Activated CD8-positive, alpha-beta memory T cell treated with anti-CD3 and anti-CD28 coated beads, Interleukin-2, amount 10 ng/mL, durations not matched to agents 7 days and 5 days (primary cell): ENCODE measurements around the gene CIART. TPM values are rescaled to one million over a fixed set of nuclear protein-coding genes. Genes with fewer than 3 reads are reported as not detected.
"Not testable (repeated sequence)": the region's sequence is repeated elsewhere in the genome, so short reads cannot be mapped to it uniquely, and the experiment has no call there.

Source experiments
- ATAC-seq: fragments of 150-1000 bp; cut with Tn5 transposase; one replicate; pipeline ENCODE4 v1.10.0; 2021; ENCODE audit warnings: moderate library complexity
- CTCF ChIA-PET: fragments of 350-600 bp; sonication (Branson Sonifier 250); formaldehyde crosslinking; loops from one replicate; lab custom pipeline; 2021; ENCODE audit warnings: antibody characterized with exemption; lab: Charles Lee
- DNase-seq: peaks from one replicate; pipeline ENCODE4 v3.0.0-alpha.2; 2020
- H3K27ac Mint-ChIP-seq: one replicate; pipeline ENCODE4 v1.8.0; 2021; ENCODE audit warnings: mild to moderate bottlenecking, mixed read lengths
- H3K27me3 Mint-ChIP-seq: one replicate; pipeline ENCODE4 v1.8.0; 2021; ENCODE audit warnings: mixed read lengths
- H3K36me3 Mint-ChIP-seq: one replicate; pipeline ENCODE4 v1.8.0; 2021; ENCODE audit warnings: mild to moderate bottlenecking, mixed read lengths
- H3K4me1 Mint-ChIP-seq: one replicate; pipeline ENCODE4 v1.8.0; 2021; ENCODE audit warnings: mixed read lengths
- H3K4me3 Mint-ChIP-seq: one replicate; pipeline ENCODE4 v1.8.0; 2021; ENCODE audit warnings: mild to moderate bottlenecking, moderate library complexity, mixed read lengths
- H3K9me3 Mint-ChIP-seq: one replicate; pipeline ENCODE4 v1.8.0; 2022; ENCODE audit warnings: low read depth, mixed read lengths
- total RNA-seq, 2 experiments: library from RNA; stranded (reverse); gene quantifications; one replicate each; pipeline ENCODE4 v1.2.3, GENCODE V29; 2021

CIART gene
- 1 to 10 TPM in 1 of 2 experiments, under 1 TPM in 1; 0.44 to 1.7 TPM for total RNA-seq

- H3K36me3 Mint-ChIP-seq: no peaks in the 10 kb centered on the region
- H3K9me3 Mint-ChIP-seq: no peaks in the 10 kb centered on the region
- CTCF ChIA-PET: interaction anchor here (1.0 to 9.7 kb wide), 7 partner anchors 13 to 280 kb away, joined by 3 to 89 read pairs (median 4); partner anchors contain the start of genes APH1A and CA14
These were observed at the start of gene CIART for GRCh38 chr1:150281758-150282557. Gene CIART, plus strand, starts transcription at chr1:150282554. Its CDS starts 714 bp downstream, at chr1:150283268.

GRCh38 chr1:150232921-150233320 is 49.4 kb upstream of the CIART start:
- peaks cover 27% of the 10 kb centered on the region for H3K4me1 Mint-ChIP-seq
- not testable (repeated sequence) for ATAC-seq, H3K27me3 Mint-ChIP-seq, DNase-seq, H3K9me3 Mint-ChIP-seq, H3K4me3 Mint-ChIP-seq, H3K27ac Mint-ChIP-seq
- peaks cover 34% of the 10 kb centered on the region for H3K36me3 Mint-ChIP-seq
- CTCF ChIA-PET: interaction anchor here (0.9 to 2.2 kb wide), 5 partner anchors 8 to 160 kb away, joined by 4 to 9 read pairs (median 6); no protein-coding TSS in a partner anchor

More at GRCh38 chr1:150281758-150282557, at the start of gene CIART:
- H3K27me3 Mint-ChIP-seq: peaks cover 7% of the 10 kb centered on the region
- ATAC-seq: peak; percentile 95
- peak within 1 kb of the TSS; percentile 81 for H3K4me3 Mint-ChIP-seq
- DNase-seq: peak; percentile 88
- peak within 1 kb of the TSS; percentile 71 for H3K27ac Mint-ChIP-seq
- peaks cover 23% of the 10 kb centered on the region for H3K4me1 Mint-ChIP-seq

GRCh38 chr1:150233359-150234308 is 48.7 kb upstream of the CIART start:
- CTCF ChIA-PET: interaction anchor here (0.7 to 2.2 kb wide), 6 partner anchors 8 to 651 kb away, joined by 3 to 9 read pairs (median 6); no protein-coding TSS in a partner anchor
- ATAC-seq (no peak), DNase-seq (peak; percentile 58)
- H3K9me3 Mint-ChIP-seq: no peaks in the 10 kb centered on the region
- H3K36me3 Mint-ChIP-seq: peaks cover 30% of the 10 kb centered on the region
- no peak overlapping the region for H3K4me3 Mint-ChIP-seq
- no peaks in the 10 kb centered on the region for H3K27me3 Mint-ChIP-seq
- no peak overlapping the region for H3K27ac Mint-ChIP-seq
- peaks cover 25% of the 10 kb centered on the region for H3K4me1 Mint-ChIP-seq

DNA sequence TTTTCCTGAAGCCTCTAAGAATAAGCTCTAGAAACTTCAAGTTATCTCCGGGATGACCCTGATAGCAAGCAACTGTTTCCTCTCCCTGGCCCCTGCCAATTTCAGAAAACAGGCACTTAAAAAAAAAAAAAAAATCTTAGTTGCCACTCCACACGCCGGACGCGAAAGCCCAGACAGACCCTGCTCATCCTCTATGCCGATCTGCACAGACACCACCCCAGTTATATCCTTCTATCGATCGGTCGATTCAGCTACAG is 48.1 kb upstream of the CIART start:
- H3K27ac Mint-ChIP-seq: no peak overlapping the region
- CTCF ChIA-PET: interaction anchor here (0.7 to 2.2 kb wide), 3 partner anchors 9 to 650 kb away, joined by 3 to 9 read pairs (median 6); no protein-coding TSS in a partner anchor

DNA sequence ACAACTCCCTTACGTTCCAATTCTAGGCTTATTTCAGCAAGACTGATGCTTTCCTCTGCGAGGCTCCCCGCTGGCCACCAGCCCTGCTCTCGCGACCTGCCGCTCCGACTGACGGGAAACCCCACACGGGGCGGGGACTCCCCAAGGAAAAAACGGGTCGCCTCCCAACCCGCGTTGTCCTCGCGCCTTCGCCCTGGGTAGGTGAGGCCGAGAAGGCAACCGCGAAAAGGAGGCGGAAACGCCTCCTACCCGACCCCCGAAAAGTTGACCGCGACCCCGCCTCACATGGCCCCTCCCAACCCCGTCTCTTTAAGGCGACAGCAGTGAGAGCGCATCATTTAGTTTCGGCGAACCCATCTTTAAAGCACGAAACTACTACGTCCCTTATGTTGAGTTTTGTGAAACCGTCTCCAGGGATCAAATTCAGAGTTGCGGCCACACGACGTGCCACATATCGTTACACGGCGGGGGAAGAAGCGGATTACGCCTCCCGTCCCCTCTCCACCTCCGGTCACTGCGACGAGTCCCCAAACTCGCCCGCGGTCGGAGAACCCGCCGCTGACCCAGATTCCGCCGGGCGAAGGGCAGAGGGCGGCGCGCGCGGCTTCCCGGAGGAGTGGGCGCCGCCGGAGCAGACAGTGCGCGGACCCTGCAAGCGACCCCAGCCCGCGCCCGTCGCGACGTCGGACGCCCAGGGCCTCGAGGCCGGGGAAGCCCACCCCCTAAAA is 47.6 kb upstream of the CIART start:
- CTCF ChIA-PET: interaction anchor here (1.8 to 2.2 kb wide), 2 partner anchors 10 to 162 kb away, joined by 6 to 9 read pairs; no protein-coding TSS in a partner anchor
- no peaks in the 10 kb centered on the region for H3K27me3 Mint-ChIP-seq
- H3K4me3 Mint-ChIP-seq: no peak overlapping the region
- peak; percentile 96 for DNase-seq
- peak; percentile 69 for ATAC-seq
- H3K36me3 Mint-ChIP-seq: peaks cover 24% of the 10 kb centered on the region
- no peaks in the 10 kb centered on the region for H3K9me3 Mint-ChIP-seq
- no peak overlapping the region for H3K27ac Mint-ChIP-seq
- peaks cover 22% of the 10 kb centered on the region for H3K4me1 Mint-ChIP-seq

More for the DNA sequence above, 48.1 kb upstream of the CIART start:
- H3K4me1 Mint-ChIP-seq: peaks cover 22% of the 10 kb centered on the region
- no peak overlapping the region for H3K4me3 Mint-ChIP-seq
- DNase-seq (no peak), ATAC-seq (no peak)
- H3K36me3 Mint-ChIP-seq: peaks cover 25% of the 10 kb centered on the region
- no peaks in the 10 kb centered on the region for H3K27me3 Mint-ChIP-seq
- H3K9me3 Mint-ChIP-seq: no peaks in the 10 kb centered on the region

- Mint-ChIP-seq H3K36me3 (peaks cover 21% of the 10 kb centered on the region), H3K27ac (no peak overlapping the region), H3K4me3 (no peak overlapping the region), H3K27me3 (no peaks in the 10 kb centered on the region), H3K9me3 (no peaks in the 10 kb centered on the region), H3K4me1 (peaks cover 22% of the 10 kb centered on the region)
- peak; percentile 65 for DNase-seq
- no peak for ATAC-seq
- CTCF ChIA-PET: no interaction called here
These were observed 47.0 kb upstream of the CIART start for GRCh38 chr1:150235294-150235851.

DNA sequence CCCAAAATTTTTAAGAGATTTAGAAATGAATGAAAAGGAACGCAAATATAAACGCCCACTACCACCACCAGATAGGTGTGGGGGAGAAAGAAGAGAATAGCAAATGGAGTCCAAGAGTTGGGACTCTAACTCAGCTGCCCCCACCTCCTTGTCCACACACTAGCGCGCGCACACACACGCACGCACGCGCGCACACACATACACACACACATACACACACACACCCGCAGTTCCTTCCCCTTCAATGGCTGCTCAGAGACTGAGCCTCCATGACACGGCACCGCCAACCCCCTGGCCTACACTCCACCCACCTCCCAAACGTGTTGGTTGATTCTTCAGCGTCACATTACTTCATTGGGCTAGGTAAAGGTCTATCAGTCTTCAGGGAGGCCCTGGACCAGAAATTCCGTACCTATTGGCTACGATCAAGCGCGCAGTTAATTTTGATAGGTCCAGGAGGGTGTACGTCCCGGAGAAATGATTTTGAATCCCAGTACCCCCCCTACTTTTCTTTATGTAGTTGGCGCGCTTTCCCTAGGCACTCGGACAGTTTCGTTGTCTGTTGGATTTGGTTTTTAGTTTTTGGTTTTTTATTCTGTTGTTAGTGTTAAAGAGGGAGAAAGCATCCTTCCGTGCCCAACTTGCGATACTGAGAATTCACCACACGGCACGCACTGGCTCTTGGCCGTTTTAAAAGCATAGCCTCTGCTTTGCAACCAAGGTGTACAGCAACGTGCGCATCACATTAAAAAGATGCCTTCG is 46.3 kb upstream of the CIART start, which contains the start of gene ANP32E:
ANP32E (minus strand) TSS at position 261 of the 762 bp plus-strand sequence. CDS start 326 bp downstream, outside the sequence.
- no peak within 1 kb of the TSS for H3K27ac Mint-ChIP-seq
- H3K27me3 Mint-ChIP-seq: no peaks in the 10 kb centered on the region
- no peak within 1 kb of the TSS for H3K4me3 Mint-ChIP-seq
- H3K4me1 Mint-ChIP-seq: peaks cover 21% of the 10 kb centered on the region
- ATAC-seq (peak; percentile 89), DNase-seq (peak; percentile 97)
- CTCF ChIA-PET: interaction anchor here (1.1 to 1.5 kb wide), 3 partner anchors 16 to 34 kb away, joined by 4 to 5 read pairs (median 5); no protein-coding TSS in a partner anchor
- peaks cover 15% of the 10 kb centered on the region for H3K36me3 Mint-ChIP-seq
- no peaks in the 10 kb centered on the region for H3K9me3 Mint-ChIP-seq

DNA sequence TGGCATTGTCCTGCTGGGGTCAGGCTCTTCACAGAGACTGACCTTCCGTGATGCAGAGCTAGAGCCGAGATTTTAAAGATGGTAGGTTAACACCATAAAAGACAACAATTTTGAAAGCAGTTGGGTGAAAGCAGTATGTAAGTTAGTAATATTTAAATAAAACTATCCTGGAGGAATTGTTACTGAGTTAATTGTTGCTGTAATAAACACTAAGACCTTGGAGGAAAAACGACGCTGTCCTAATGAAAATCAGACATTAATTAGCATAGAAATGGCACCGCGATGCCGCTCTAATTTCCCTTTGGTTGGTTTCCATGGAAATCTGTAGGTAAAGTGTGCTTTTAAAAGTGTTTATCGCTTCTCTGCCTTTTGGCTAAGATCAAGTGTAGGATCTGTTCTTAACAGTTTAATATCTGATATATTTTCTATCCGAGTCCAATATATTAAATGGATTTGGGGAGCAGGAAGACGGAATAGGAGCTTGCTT is 45.7 kb upstream of the CIART start:
- H3K36me3 Mint-ChIP-seq: peaks cover 15% of the 10 kb centered on the region
- H3K4me1 Mint-ChIP-seq: peaks cover 19% of the 10 kb centered on the region
- no peak overlapping the region for H3K4me3 Mint-ChIP-seq
- H3K27me3 Mint-ChIP-seq: no peaks in the 10 kb centered on the region
- H3K9me3 Mint-ChIP-seq: no peaks in the 10 kb centered on the region
- peak; percentile 25 for DNase-seq
- ATAC-seq: no peak
- H3K27ac Mint-ChIP-seq: no peak overlapping the region
- CTCF ChIA-PET: interaction anchor here (1.1 to 1.5 kb wide), 3 partner anchors 15 to 33 kb away, joined by 4 to 5 read pairs (median 5); no protein-coding TSS in a partner anchor

DNA sequence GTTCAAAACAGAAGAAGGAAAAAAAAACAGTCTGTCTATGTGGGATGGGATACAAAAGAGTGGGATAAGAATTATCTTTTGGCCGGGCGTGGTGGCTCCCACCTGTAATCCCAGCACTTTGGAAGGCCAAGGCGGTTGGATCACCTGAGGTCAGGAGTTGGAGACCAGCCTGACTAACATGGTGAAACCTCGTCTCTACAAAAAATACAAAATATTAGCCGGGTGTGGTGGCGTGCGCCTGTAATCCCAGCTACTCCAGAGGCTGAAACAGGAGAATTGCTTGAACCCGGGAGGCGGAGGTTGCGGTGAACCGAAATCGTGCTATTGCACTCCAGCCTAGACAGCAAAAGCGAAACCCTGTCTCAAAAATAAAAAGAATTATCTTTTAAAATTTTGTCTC is 45.2 kb upstream of the CIART start:
- not testable (repeated sequence) for H3K27me3 Mint-ChIP-seq, ATAC-seq, H3K9me3 Mint-ChIP-seq, H3K27ac Mint-ChIP-seq
- peak overlapping the region; percentile 18 for H3K4me3 Mint-ChIP-seq
- H3K4me1 Mint-ChIP-seq: peaks cover 16% of the 10 kb centered on the region
- CTCF ChIA-PET: interaction anchor here (1.1 to 1.5 kb wide), 3 partner anchors 15 to 33 kb away, joined by 4 to 5 read pairs (median 5); no protein-coding TSS in a partner anchor
- DNase-seq: peak; percentile 36
- H3K36me3 Mint-ChIP-seq: peaks cover 14% of the 10 kb centered on the region

DNA sequence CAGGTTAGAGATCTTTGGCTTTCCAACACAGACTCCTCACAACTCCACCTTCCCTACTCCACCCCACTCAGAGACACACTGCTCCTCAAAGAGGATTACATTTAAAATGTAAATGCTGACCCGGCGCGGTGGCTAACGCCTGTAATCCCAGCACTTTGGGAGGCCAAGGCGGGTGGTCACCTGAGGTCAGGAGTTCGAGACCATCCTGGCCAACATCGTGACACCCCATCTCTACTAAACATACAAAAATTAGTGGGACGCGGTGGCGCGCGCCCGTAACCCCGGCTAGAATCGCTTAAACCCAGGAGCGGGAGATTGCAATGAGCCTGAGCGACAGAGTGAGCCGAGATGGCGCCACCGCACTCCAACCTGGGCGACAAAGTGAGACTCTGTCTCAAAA is 44.6 kb upstream of the CIART start:
- peak; percentile 39 for DNase-seq
- Mint-ChIP-seq H3K27ac (no peak overlapping the region), H3K4me3 (peak overlapping the region; percentile 18), H3K27me3 (no peaks in the 10 kb centered on the region), H3K36me3 (peaks cover 13% of the 10 kb centered on the region), H3K4me1 (peaks cover 14% of the 10 kb centered on the region), H3K9me3 (no peaks in the 10 kb centered on the region)
- ATAC-seq: no peak
- CTCF ChIA-PET: interaction anchor here (1.5 kb wide), 1 partner anchor 18 kb away, joined by 5 read pairs; no protein-coding TSS in a partner anchor

- no peaks in the 10 kb centered on the region for H3K4me1 Mint-ChIP-seq
- H3K9me3 Mint-ChIP-seq: no peaks in the 10 kb centered on the region
- DNase-seq (peak; percentile 19), ATAC-seq (no peak)
- no peak overlapping the region for H3K4me3 Mint-ChIP-seq
- CTCF ChIA-PET: interaction anchor here (1.0 kb wide), 1 partner anchor 12 kb away, joined by 3 read pairs; no protein-coding TSS in a partner anchor
- peaks cover 6% of the 10 kb centered on the region for H3K27me3 Mint-ChIP-seq
- H3K27ac Mint-ChIP-seq: no peak overlapping the region
- no peaks in the 10 kb centered on the region for H3K36me3 Mint-ChIP-seq
These were observed 39.4 kb upstream of the CIART start for GRCh38 chr1:150243003-150243402.
